Stimulated activated CD4-positive, alpha-beta T cell treated with anti-CD3 and anti-CD28 coated beads, Interleukin-2, amount 100 ng/mL, for 4 hours (primary cell): ENCODE results near the gene MAPK12.

Experiments used
- DNase-seq: peaks from one replicate; pipeline ENCODE4 v3.0.0-alpha.2; 2020; ENCODE audit warnings: low read depth

MAPK12 gene

GRCh38 chr22:50232481-50233151 lies 28.9 kb downstream of the MAPK12 start:
- DNase-seq = no peak

GRCh38 chr22:50229370-50229769 lies 32.1 kb downstream of the MAPK12 start:
- no peak for DNase-seq

- DNase-seq = no peak
Observed at GRCh38 chr22:50228366-50228765, 33.1 kb downstream of the MAPK12 start.

- no peak for DNase-seq
Observed at GRCh38 chr22:50227579-50228215, 33.8 kb downstream of the MAPK12 start.

- DNase-seq = no peak
Observed at GRCh38 chr22:50226875-50227165, 34.7 kb downstream of the MAPK12 start.

- no peak for DNase-seq
Observed at GRCh38 chr22:50226063-50226874, 35.2 kb downstream of the MAPK12 start.

- no peak for DNase-seq
Observed at GRCh38 chr22:50225200-50225969, 36.1 kb downstream of the MAPK12 start.

GRCh38 chr22:50224071-50224470 lies 37.4 kb downstream of the MAPK12 start:
- no peak for DNase-seq

- DNase-seq = no peak
Observed at GRCh38 chr22:50222508-50222907, 39.0 kb downstream of the MAPK12 start.

- DNase-seq = no peak
Observed at GRCh38 chr22:50221410-50222300, 39.8 kb downstream of the MAPK12 start.

- DNase-seq = no peak
Observed at GRCh38 chr22:50220603-50221409, 40.7 kb downstream of the MAPK12 start.

- no peak for DNase-seq
Observed at GRCh38 chr22:50219800-50220602, 41.5 kb downstream of the MAPK12 start.

GRCh38 chr22:50218996-50219727 lies 42.3 kb downstream of the MAPK12 start:
- DNase-seq = no peak

GRCh38 chr22:50218153-50218995 lies 43.1 kb downstream of the MAPK12 start:
- no peak for DNase-seq

- no peak for DNase-seq
Observed at GRCh38 chr22:50217543-50218152, 43.8 kb downstream of the MAPK12 start.

- no peak for DNase-seq
Observed at GRCh38 chr22:50216684-50217520, 44.6 kb downstream of the MAPK12 start.
